ENCODE data around the gene CREB5. TPM values are rescaled to one million over a fixed set of nuclear protein-coding genes. Genes with fewer than 3 reads are reported as not detected.

Gene CREB5
- total RNA-seq, 1 donor from 2014 or later, result 8.9 TPM

DNA sequence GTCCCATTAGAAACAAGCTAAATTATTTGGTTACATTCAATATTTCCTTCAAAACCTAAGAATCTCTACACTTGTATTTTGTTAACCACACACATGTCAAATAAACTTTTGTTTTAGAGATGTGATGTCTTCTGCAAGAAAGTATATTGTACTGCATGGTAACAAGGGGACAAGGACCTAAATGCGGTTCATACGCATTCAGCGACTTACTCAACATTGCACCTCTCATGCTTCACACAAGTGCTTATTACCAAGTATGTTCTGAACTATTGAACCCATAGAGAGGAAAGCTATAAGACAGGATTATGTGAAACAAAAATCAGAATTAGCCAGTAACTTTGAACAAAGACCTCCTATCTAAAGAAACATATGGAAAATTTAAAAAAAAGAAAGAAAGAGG lies 68.3 kb downstream of the CREB5 start:
- Histone ChIP-seq H3K4me3 (no peak overlapping the region), H3K4me1 (no peaks in the 10 kb centered on the region), H3K27me3 (no peaks in the 10 kb centered on the region), H3K9me3 (no peaks in the 10 kb centered on the region), H3K36me3 (no peaks in the 10 kb centered on the region), H3K27ac (no peak overlapping the region)
- DNase-seq, result no peak
- no peak for ATAC-seq
- TF ChIP-seq, protein P1, sequence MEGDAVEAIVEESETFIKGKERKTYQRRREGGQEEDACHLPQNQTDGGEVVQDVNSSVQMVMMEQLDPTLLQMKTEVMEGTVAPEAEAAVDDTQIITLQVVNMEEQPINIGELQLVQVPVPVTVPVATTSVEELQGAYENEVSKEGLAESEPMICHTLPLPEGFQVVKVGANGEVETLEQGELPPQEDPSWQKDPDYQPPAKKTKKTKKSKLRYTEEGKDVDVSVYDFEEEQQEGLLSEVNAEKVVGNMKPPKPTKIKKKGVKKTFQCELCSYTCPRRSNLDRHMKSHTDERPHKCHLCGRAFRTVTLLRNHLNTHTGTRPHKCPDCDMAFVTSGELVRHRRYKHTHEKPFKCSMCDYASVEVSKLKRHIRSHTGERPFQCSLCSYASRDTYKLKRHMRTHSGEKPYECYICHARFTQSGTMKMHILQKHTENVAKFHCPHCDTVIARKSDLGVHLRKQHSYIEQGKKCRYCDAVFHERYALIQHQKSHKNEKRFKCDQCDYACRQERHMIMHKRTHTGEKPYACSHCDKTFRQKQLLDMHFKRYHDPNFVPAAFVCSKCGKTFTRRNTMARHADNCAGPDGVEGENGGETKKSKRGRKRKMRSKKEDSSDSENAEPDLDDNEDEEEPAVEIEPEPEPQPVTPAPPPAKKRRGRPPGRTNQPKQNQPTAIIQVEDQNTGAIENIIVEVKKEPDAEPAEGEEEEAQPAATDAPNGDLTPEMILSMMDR (IDR thresholded peaks at IDR 0.05), result no peak
- intact Hi-C loops (cut with DNase I), result no loop called here

DNA sequence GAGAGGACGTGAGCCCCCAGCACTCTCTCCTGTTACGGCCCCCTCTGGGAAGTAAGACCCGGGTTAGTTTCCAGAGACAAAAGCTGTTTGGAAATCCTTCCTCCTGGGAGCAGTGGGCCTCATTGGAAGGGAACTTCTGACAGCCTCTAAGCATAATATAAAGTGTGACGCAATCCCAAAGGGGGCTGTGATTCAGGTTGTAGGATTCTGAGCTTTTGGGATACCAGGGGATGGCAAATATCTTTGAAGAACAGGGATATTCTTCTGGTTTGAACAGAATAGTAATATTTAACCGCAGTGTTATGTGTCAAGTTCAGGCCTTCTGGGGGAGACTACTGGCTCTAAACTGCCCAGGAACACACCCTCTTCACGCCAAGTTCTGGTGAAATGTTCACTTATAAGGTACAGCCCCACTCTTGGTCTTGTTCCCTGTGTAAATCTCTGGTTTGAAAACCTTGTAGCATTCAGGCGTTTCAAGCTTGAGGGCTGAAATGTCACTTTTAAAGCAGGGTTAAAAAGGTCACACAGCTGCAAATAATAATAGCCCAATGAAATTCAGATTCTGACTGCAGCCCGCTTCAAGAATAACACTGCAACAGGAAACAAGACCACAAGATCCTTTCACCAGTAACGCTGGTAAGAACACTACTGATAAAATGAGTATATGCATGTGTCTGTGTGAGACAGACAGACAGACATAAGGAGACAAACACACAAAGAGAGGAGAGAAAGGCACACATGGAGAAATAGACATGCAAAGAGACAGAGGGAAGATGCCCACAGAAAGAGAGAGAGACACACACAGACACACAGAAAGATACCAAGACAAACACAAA lies 69.0 kb downstream of the CREB5 start:
- intact Hi-C loops (cut with DNase I), result no loop called here
- Histone ChIP-seq H3K27ac (no peak overlapping the region), H3K4me3 (no peak overlapping the region), H3K27me3 (no peaks in the 10 kb centered on the region), H3K4me1 (no peaks in the 10 kb centered on the region), H3K9me3 (no peaks in the 10 kb centered on the region), H3K36me3 (no peaks in the 10 kb centered on the region)
- ATAC-seq, result no peak
- TF ChIP-seq, protein P1 (IDR thresholded peaks at IDR 0.05), result no peak
- DNase-seq, result no peak

DNA sequence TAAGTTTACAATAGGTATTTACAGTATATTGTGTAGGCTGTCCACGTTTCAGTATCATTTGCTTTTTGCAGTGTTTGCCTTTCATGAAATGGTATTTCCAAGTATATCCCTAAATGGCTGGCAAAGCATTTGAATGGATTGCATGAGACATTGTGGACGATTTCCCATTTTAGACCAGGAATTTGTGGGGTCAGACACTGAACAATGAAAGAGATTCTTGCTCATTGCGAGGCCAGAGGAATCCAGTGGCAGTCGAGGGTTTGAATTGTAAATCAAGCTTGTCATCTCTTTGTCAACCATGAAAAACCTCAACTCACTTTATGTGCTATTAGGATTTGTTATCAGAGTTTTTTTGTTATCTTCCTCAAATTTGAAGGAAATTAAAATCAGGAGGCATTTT lies 70.8 kb downstream of the CREB5 start:
- intact Hi-C loops (cut with DNase I), result no loop called here
- no peaks in the 10 kb centered on the region for H3K27me3 ChIP-seq
- no peaks in the 10 kb centered on the region for H3K4me1 ChIP-seq
- no peaks in the 10 kb centered on the region for H3K36me3 ChIP-seq
- H3K27ac ChIP-seq, result no peak overlapping the region
- H3K9me3 ChIP-seq, result no peaks in the 10 kb centered on the region
- TF ChIP-seq, protein P1 (IDR thresholded peaks at IDR 0.05), result no peak
- H3K4me3 ChIP-seq, result no peak overlapping the region
- DNase-seq, result no peak
- no peak for ATAC-seq

DNA sequence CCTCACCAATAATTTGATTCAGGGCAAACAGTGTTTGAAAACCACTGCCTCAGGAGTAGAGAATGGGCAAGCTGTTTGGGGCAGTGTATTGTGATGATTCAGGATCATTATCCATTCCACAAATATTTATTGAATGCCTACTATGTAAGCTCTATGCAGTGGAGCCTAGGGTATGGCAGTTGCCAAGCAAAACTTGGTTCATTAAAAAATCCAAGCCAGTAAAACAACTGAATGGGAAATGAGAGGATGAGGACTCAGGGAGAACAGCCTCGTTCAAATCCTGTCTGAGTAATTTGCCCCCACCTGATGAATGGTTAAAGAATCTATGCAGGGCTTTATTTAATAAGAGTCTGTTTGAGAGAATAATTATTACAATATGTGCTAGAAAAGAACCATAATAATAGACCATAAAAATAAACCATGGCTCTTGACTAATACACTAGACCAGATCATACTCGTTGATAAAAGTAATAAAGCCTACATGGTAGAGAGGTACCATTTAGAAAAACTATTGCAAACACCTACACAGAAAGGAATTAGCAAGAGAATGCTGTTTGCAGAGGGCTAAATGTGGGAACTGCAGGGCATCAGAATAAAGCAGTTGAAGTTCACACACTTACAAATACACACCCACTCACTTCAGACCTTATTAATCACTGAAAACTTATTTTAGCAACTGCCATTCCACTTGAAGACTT lies 71.7 kb downstream of the CREB5 start:
- DNase-seq (no peak), ATAC-seq (no peak)
- TF ChIP-seq, protein P1 (IDR thresholded peaks at IDR 0.05), result no peak
- no peak overlapping the region for H3K27ac ChIP-seq
- no peaks in the 10 kb centered on the region for H3K27me3 ChIP-seq
- H3K9me3 ChIP-seq, result no peaks in the 10 kb centered on the region
- intact Hi-C loops (cut with DNase I), result no loop called here
- H3K36me3 ChIP-seq, result no peaks in the 10 kb centered on the region
- no peak overlapping the region for H3K4me3 ChIP-seq
- no peaks in the 10 kb centered on the region for H3K4me1 ChIP-seq

DNA sequence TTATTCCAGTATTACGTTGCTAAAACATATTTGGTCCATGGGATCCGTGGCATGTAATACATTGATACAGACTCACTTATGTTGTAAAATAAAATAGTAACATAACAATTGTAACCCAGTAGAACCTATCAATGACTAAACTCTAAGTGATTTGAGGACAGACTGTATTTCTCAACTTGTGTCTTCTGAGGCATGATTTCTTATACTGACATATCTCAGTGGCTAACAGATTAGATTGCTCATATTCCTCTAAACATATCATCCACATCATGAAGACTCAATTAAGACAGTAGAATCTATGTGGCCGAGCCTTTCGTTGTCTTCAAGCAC lies 72.3 kb downstream of the CREB5 start:
- DNase-seq (no peak), ATAC-seq (no peak)
- H3K36me3 ChIP-seq, result no peaks in the 10 kb centered on the region
- H3K4me1 ChIP-seq, result no peaks in the 10 kb centered on the region
- no peaks in the 10 kb centered on the region for H3K9me3 ChIP-seq
- H3K27me3 ChIP-seq, result no peaks in the 10 kb centered on the region
- TF ChIP-seq, protein P1 (IDR thresholded peaks at IDR 0.05), result no peak
- H3K4me3 ChIP-seq, result no peak overlapping the region
- intact Hi-C loops (cut with DNase I), result no loop called here
- no peak overlapping the region for H3K27ac ChIP-seq
